ENCODE measurements around the gene HOXD1.

HOXD1 gene

DNA sequence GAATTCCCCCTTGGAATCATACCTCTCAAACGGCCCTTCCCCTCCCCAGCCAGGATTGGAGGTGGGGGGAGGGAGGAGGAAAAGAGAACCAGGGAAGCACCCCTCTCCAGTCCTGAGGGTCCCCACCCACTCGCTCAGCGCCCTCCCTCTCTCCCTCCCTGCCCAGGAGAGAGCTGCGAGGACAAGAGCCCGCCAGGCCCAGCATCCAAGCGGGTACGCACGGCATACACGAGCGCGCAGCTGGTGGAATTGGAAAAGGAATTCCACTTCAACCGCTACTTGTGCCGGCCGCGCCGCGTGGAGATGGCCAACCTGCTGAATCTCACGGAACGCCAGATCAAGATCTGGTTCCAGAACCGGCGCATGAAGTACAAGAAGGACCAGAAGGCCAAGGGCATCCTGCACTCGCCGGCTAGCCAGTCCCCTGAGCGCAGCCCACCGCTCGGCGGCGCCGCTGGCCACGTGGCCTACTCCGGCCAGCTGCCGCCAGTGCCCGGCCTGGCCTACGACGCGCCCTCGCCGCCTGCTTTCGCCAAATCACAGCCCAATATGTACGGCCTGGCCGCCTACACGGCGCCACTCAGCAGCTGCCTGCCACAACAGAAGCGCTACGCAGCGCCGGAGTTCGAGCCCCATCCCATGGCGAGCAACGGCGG is 17.0 kb upstream of the HOXD1 start:
- TF ChIP-seq, protein P1, sequence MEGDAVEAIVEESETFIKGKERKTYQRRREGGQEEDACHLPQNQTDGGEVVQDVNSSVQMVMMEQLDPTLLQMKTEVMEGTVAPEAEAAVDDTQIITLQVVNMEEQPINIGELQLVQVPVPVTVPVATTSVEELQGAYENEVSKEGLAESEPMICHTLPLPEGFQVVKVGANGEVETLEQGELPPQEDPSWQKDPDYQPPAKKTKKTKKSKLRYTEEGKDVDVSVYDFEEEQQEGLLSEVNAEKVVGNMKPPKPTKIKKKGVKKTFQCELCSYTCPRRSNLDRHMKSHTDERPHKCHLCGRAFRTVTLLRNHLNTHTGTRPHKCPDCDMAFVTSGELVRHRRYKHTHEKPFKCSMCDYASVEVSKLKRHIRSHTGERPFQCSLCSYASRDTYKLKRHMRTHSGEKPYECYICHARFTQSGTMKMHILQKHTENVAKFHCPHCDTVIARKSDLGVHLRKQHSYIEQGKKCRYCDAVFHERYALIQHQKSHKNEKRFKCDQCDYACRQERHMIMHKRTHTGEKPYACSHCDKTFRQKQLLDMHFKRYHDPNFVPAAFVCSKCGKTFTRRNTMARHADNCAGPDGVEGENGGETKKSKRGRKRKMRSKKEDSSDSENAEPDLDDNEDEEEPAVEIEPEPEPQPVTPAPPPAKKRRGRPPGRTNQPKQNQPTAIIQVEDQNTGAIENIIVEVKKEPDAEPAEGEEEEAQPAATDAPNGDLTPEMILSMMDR (IDR thresholded peaks at IDR 0.05; ENCODE audit: low read depth, low read length) = no peak
- no peak for DNase-seq (ENCODE audit: extremely low read depth, low read depth)

DNA sequence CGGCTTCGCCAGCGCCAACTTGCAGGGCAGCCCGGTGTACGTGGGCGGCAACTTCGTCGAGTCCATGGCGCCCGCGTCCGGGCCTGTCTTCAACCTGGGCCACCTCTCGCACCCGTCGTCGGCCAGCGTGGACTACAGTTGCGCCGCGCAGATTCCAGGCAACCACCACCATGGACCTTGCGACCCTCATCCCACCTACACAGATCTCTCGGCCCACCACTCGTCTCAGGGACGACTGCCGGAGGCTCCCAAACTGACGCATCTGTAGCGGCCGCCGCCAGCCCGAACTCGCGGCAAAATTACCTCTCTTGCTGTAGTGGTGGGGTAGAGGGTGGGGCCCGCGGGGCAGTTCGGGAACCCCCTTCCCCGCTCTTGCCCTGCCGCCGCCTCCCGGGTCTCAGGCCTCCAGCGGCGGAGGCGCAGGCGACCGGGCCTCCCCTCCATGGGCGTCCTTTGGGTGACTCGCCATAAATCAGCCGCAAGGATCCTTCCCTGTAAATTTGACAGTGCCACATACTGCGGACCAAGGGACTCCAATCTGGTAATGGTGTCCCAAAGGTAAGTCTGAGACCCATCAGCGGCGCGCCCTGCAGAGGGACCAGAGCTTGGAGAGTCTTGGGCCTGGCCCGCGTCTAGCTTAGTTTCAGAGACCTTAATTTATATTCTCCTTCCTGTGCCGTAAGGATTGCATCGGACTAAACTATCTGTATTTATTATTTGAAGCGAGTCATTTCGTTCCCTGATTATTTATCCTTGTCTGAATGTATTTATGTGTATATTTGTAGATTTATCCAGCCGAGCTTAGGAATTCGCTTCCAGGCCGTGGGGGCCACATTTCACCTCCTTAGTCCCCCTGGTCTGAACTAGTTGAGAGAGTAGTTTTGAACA is 16.2 kb upstream of the HOXD1 start:
- TF ChIP-seq, protein P1 (IDR thresholded peaks at IDR 0.05; ENCODE audit: low read depth, low read length) = no peak
- DNase-seq (ENCODE audit: extremely low read depth, low read depth) = no peak

DNA sequence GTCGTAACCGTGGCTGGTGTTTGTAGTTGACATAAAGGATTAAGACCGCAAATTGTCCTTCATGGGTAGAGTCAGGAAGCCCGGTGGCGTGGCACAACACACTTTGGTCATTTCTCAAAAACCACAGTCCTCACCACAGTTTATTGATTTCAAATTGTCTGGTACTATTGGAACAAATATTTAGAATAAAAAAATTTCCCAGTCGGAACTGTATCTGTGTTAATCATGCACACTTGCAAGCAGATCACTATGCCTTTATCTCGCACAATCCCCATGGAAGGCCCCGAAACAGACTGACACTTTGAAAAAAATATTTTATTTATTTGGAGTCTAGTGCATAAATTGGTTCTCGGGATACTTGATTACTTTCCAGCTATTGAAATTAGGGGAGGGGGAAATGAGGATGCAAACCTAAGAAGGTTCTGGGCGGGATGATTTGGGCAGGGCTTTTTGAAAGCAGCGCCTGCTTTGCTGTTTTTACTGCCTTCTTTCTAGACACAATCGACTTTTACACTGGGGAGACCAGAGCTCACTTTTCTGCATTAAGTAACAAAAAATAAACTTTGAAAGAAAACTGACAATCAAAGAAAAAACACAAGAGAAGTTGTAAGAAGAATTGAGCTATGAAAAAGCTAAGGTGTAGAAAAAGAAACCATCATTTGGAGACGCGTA is 15.4 kb upstream of the HOXD1 start:
- TF ChIP-seq, protein P1 (IDR thresholded peaks at IDR 0.05; ENCODE audit: low read depth, low read length) = no peak
- no peak for DNase-seq (ENCODE audit: extremely low read depth, low read depth)

DNA sequence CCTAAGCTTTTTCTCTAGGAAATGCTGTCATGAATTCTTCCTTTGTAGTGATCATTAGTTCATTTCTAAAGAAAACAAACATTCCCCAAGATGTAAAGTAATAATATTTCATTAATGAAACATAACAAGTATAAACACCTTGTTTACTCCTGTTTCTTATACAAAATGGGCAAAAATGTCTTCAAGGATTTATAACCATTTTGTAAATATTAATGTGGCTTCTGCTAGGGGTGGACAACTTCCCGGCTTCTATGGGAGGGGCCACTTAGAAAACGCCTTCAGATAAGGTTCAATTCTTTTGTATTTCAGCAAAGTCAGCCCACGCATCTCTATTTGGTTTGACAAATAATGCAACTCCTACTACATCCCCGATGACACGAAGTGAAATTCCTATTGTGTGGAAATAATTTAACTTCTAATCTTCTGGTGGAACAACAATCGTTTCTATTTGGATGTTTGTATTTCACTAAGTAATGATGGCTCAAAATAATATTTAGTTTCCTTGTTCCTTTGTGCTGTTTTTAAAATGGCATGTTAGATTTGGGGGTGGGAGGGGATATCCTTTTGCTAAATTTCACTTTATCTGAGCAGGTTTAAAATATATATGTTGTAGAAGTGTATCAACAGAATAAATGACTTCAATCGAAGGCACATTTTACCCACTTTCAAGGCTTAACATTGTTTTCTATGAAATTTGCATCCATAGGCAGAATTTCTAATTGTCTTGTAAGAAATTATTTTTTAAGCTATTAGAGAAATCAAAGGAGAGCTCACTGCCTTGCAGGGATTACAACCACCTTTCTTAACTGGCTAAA is 14.7 kb upstream of the HOXD1 start:
- TF ChIP-seq, protein P1 (IDR thresholded peaks at IDR 0.05; ENCODE audit: low read depth, low read length) = no peak
- no peak for DNase-seq (ENCODE audit: extremely low read depth, low read depth)

DNA sequence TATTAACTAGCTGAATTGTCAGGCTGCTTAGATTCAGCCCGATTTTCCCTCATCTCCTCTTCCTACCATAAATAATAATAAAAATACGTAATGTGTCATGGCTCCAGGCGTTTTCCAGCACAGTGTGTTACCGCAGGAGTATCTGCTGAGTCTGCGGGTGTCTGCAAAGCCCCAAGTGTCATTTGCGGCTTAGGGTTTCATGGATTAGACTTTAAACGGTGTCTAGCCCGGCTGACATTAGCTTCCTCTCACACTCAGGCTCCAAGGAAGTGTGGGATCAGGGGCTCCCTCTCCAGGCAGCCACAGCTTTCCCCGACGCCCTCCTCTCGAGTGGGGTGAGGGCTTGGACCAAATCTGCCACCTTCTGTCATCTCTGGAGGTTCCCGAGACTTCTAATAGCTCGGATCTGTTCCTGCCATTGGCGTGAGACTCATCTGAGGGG is 14.1 kb upstream of the HOXD1 start:
- DNase-seq (ENCODE audit: extremely low read depth, low read depth) = no peak
- TF ChIP-seq, protein P1 (IDR thresholded peaks at IDR 0.05; ENCODE audit: low read depth, low read length) = no peak

DNA sequence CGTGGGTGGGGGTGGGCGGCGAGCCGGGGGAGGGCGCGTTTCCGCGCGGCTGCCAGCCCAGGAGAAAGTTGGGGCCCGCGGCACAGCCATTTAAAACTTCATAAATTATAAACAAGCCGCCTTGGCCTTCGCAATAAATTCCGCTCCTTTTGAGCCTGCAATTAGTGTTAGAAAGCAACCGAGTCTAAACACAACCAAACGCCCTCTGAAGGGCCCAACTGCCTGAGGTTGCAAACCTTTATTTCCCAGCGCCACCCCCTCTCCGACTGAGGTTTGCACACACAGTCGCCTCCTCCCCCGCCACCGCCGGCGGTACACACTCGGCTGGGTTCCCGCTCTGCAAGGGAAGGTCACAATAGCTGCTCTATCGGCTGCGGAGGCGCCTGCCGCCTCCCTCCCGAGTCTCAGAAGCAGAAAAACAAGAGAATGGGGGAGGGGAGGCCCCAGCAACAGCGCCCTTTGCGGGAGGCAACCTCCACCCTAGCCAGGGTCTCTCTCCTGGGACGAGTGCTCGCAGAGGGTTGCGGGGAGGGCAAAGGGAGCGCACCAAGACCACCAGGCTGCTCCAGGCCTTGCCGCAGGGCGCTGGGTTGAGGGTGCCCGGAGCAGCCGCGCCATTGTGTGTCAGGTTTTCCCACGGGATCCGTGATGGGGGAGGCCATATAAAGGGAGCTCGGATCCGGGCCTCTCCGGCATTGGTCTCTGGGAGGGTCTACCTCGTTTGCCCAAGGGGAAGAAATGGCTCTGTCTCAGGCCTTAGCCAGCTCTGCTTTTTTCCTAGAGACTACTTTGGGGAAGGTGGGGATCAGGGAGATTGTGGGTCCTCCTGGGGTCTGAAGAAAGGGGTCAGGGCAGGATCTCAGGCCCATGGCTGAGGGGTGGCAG is 13.4 kb upstream of the HOXD1 start:
- TF ChIP-seq, protein P1 (IDR thresholded peaks at IDR 0.05; ENCODE audit: low read depth, low read length) = no peak
- DNase-seq (ENCODE audit: extremely low read depth, low read depth) = no peak
